H1 (cell line): ENCODE measurements around the gene L2HGDH. TPM values are rescaled to one million over a fixed set of nuclear protein-coding genes. Genes with fewer than 3 reads are reported as not detected.

Experiments
- CTCF ChIA-PET: fragments of 300-600 bp; sonication (Branson Sonifier 250); formaldehyde crosslinking; loops from one replicate; lab custom pipeline; 2021; ENCODE audit not compliant: partially characterized antibody; lab: Charles Lee
- POLR2A ChIA-PET: fragments of 300-600 bp; sonication (Branson Sonifier 250); formaldehyde crosslinking; loops from one replicate; lab custom pipeline; 2021; ENCODE audit warnings: inconsistent platforms; ENCODE audit not compliant: partially characterized antibody; lab: Charles Lee
- DNase-seq, 2 experiments: peaks; one replicate each; pipeline versions ENCODE4 v3.0.0 to v3.0.0-alpha.2; 2010 to 2022; ENCODE audit warnings: low spot score in 2 of 2, low read depth in 1 of 2, mixed read lengths in 1 of 2
- FAIRE-seq: peaks from 2 replicates; lab custom pipeline; 2011; peaks lifted over from hg19 to GRCh38; lab: Jason Lieb, UNC
- H2AFZ ChIP-seq: 2 replicates; pipeline ENCODE4 v1.8.1; 2012; ENCODE audit warnings: low read length, inconsistent platforms
- H2AK5ac ChIP-seq: 2 replicates; pipeline ENCODE4 v1.6.1; 2013; ENCODE audit warnings: low read depth, low read length
- H2BK120ac ChIP-seq: replicated peaks from 2 replicates; pipeline ENCODE3; 2013; ENCODE audit warnings: low read depth, low read length, inconsistent platforms
- H2BK12ac ChIP-seq: 2 replicates; pipeline ENCODE4 v1.6.1; 2013; ENCODE audit warnings: low read depth, low read length
- H2BK15ac ChIP-seq: 2 replicates; pipeline ENCODE4 v1.6.1; 2013; ENCODE audit warnings: low read length
- H2BK20ac ChIP-seq: 2 replicates; pipeline ENCODE4 v1.6.1; 2013; ENCODE audit warnings: low read length
- H2BK5ac ChIP-seq: 2 replicates; pipeline ENCODE4 v1.6.1; 2013; ENCODE audit warnings: low read depth, low read length
- H3K14ac ChIP-seq: 2 replicates; pipeline ENCODE4 v1.6.1; 2013; ENCODE audit warnings: inconsistent platforms; ENCODE audit not compliant: insufficient read length
- H3K18ac ChIP-seq: 2 replicates; pipeline ENCODE4 v1.6.1; 2013; ENCODE audit warnings: low read length; ENCODE audit errors: extremely low read depth
- H3K23ac ChIP-seq: 2 replicates; pipeline ENCODE4 v1.6.1; 2013; ENCODE audit warnings: inconsistent platforms; ENCODE audit not compliant: insufficient read length
- H3K23me2 ChIP-seq: 2 replicates; pipeline ENCODE4 v1.6.1; 2013; ENCODE audit warnings: low read depth, low read length
- H3K27ac ChIP-seq: 2 replicates; pipeline ENCODE4 v1.6.1; 2011; ENCODE audit warnings: low read depth, low read length, inconsistent platforms
- H3K27me3 ChIP-seq, 4 experiments: replicated peaks in 1 of 4; 1 replicate in 1 of 4; 2 replicates in 3 of 4; pipeline versions ENCODE4 v1.6.1 to v1.8.1; 2011 to 2013; ENCODE audit warnings: low read length in 3 of 4, mild to moderate bottlenecking in 3 of 4, inconsistent platforms in 2 of 4, mixed read lengths in 2 of 4, moderate library complexity in 1 of 4; ENCODE audit not compliant: control insufficient read depth in 3 of 4, insufficient read depth in 3 of 4; ENCODE audit errors: extremely low read depth in 1 of 4
- H3K36me3 ChIP-seq, 4 experiments: 2 replicates each; pipeline versions ENCODE4 v1.6.1 to v1.8.1; 2011 to 2013; ENCODE audit warnings: mild to moderate bottlenecking in 4 of 4, low read length in 3 of 4, moderate library complexity in 2 of 4, control low read depth in 1 of 4, inconsistent platforms in 1 of 4; ENCODE audit not compliant: insufficient read depth in 4 of 4, control insufficient read depth in 2 of 4
- H3K4ac ChIP-seq: replicated peaks from 2 replicates; pipeline ENCODE3; 2013; ENCODE audit warnings: low read length, low read depth, mixed read lengths, inconsistent platforms; ENCODE audit not compliant: insufficient read length
- H3K4me1 ChIP-seq, 4 experiments: replicated peaks in 1 of 4; 1 replicate in 1 of 4; 2 replicates in 3 of 4; pipeline versions ENCODE4 v1.6.1 to v1.8.1; 2011 to 2013; ENCODE audit warnings: low read length in 3 of 4, inconsistent platforms in 2 of 4, mixed read lengths in 1 of 4; ENCODE audit not compliant: insufficient read depth in 4 of 4, control insufficient read depth in 3 of 4
- H3K4me2 ChIP-seq, 2 experiments: 2 replicates each; pipeline versions ENCODE4 v1.6.1 to v1.8.1; 2011 to 2013; ENCODE audit warnings: low read depth in 2 of 2, low read length in 2 of 2, control low read depth in 1 of 2, inconsistent platforms in 1 of 2, mild to moderate bottlenecking in 1 of 2; ENCODE audit not compliant: insufficient read depth in 1 of 2
- H3K4me3 ChIP-seq, 4 experiments: fragments of 200-600, 300-600 bp in 1 of 4; sonication (generic), shearing (Covaris generic), sonication (Bioruptor Twin) in 1 of 4; 2 replicates each; pipeline versions ENCODE4 v1.5.1 to v1.8.1; 2011 to 2016; ENCODE audit warnings: low read length in 4 of 4, low read depth in 3 of 4, control low read depth in 2 of 4, inconsistent platforms in 2 of 4, mild to moderate bottlenecking in 2 of 4, mixed read lengths in 1 of 4, moderate library complexity in 1 of 4; ENCODE audit not compliant: insufficient read depth in 2 of 4; ENCODE audit errors: extremely low read depth in 1 of 4
- H3K56ac ChIP-seq: replicated peaks from 2 replicates; pipeline ENCODE3; 2013; ENCODE audit warnings: low read depth, mild to moderate bottlenecking, mixed read lengths, low read length, inconsistent platforms; ENCODE audit not compliant: insufficient read length
- H3K79me1 ChIP-seq: 2 replicates; pipeline ENCODE4 v1.6.1; 2013; ENCODE audit warnings: low read depth, low read length, control low read depth
- H3K79me2 ChIP-seq, 2 experiments: 2 replicates each; pipeline versions ENCODE4 v1.6.1 to v1.8.1; 2012 to 2013; ENCODE audit warnings: low read length in 2 of 2, mild to moderate bottlenecking in 2 of 2, inconsistent platforms in 1 of 2; ENCODE audit not compliant: insufficient read depth in 2 of 2, control insufficient read depth in 1 of 2
- H3K9ac ChIP-seq, 4 experiments: replicated peaks in 1 of 4; 1 replicate in 1 of 4; 2 replicates in 3 of 4; pipeline versions ENCODE4 v1.6.1 to v1.8.1; 2011 to 2013; ENCODE audit warnings: low read depth in 3 of 4, low read length in 3 of 4, control low read depth in 2 of 4, mild to moderate bottlenecking in 2 of 4, moderate library complexity in 2 of 4, inconsistent platforms in 1 of 4; ENCODE audit errors: extremely low read depth in 1 of 4
- H3K9me3 ChIP-seq, 2 experiments: 2 replicates each; pipeline versions ENCODE4 v1.6.1 to v1.8.1; 2012 to 2013; ENCODE audit warnings: mild to moderate bottlenecking in 2 of 2, moderate library complexity in 2 of 2, control low read depth in 1 of 2, inconsistent platforms in 1 of 2, low read depth in 1 of 2, low read length in 1 of 2, mixed read lengths in 1 of 2; ENCODE audit not compliant: insufficient read depth in 2 of 2
- H4K20me1 ChIP-seq, 2 experiments: replicated peaks in 1 of 2; 2 replicates each; pipeline versions ENCODE3 to v1.8.1; 2011 to 2013; ENCODE audit warnings: inconsistent platforms in 2 of 2, low read length in 2 of 2, mild to moderate bottlenecking in 1 of 2; ENCODE audit not compliant: insufficient read depth in 2 of 2, control insufficient read depth in 1 of 2
- H4K5ac ChIP-seq: 2 replicates; pipeline ENCODE4 v1.6.1; 2013; ENCODE audit warnings: low read length, low read depth, mixed read lengths, inconsistent platforms; ENCODE audit not compliant: insufficient read length
- H4K8ac ChIP-seq: 2 replicates; pipeline ENCODE4 v1.8.0; 2013; ENCODE audit warnings: mild to moderate bottlenecking, moderate library complexity, low read length, inconsistent platforms; ENCODE audit not compliant: insufficient read depth; ENCODE audit errors: extremely low read depth
- H4K91ac ChIP-seq: replicated peaks from 2 replicates; pipeline ENCODE3; 2013; ENCODE audit warnings: low read length, mixed read lengths, inconsistent platforms; ENCODE audit not compliant: insufficient read length
- BCL11A ChIP-seq, 2 experiments: IDR thresholded peaks; one replicate each; pipeline ENCODE4 v1.6.1; 2011; ENCODE audit warnings: low read depth in 2 of 2, low read length in 2 of 2, mild to moderate bottlenecking in 2 of 2
- CBX5 ChIP-seq: fragments of 300-800, 300-1000 bp; sonication (generic); IDR thresholded peaks from 2 replicates; pipeline ENCODE4 v1.7.1; 2016; ENCODE audit warnings: antibody characterized with exemption, low read length, low read depth
- EGR1 ChIP-seq: IDR thresholded peaks from 2 replicates; pipeline ENCODE4 v1.6.1; 2011; ENCODE audit warnings: low read depth, low read length, borderline replicate concordance
- FOSL1 ChIP-seq: IDR thresholded peaks from 2 replicates; pipeline ENCODE4 v1.6.1; 2011; ENCODE audit warnings: mild to moderate bottlenecking, low read depth, low read length, moderate library complexity; ENCODE audit not compliant: insufficient read depth
- JUND ChIP-seq: IDR thresholded peaks from 2 replicates; pipeline ENCODE4 v1.6.1; 2011; ENCODE audit warnings: mild to moderate bottlenecking, improper control_type of control experiment, low read length
- MAFK ChIP-seq: IDR thresholded peaks from 2 replicates; pipeline ENCODE4 v1.6.1; 2012; ENCODE audit warnings: low read depth, mild to moderate bottlenecking, improper control_type of control experiment, low read length
- MAX ChIP-seq: IDR thresholded peaks from 2 replicates; pipeline ENCODE4 v1.6.1; 2012; ENCODE audit warnings: inconsistent platforms
- SIN3A ChIP-seq, 2 experiments: IDR thresholded peaks in 1 of 2; conservative IDR thresholded peaks in 1 of 2; 2 replicates each; pipeline ENCODE4 v1.6.1; 2011 to 2012; ENCODE audit warnings: low read length in 2 of 2, improper control_type of control experiment in 1 of 2, low read depth in 1 of 2, mild to moderate bottlenecking in 1 of 2
- SIX5 ChIP-seq: IDR thresholded peaks from 2 replicates; pipeline ENCODE4 v1.6.1; 2011; ENCODE audit warnings: mild to moderate bottlenecking, low read depth, low read length
- SRF ChIP-seq: IDR thresholded peaks from 2 replicates; pipeline ENCODE4 v1.6.1; 2011; ENCODE audit warnings: mild to moderate bottlenecking, low read depth, low read length, moderate library complexity
- SUZ12 ChIP-seq: fragments of 200-600 bp; sonication (generic); IDR thresholded peaks from 2 replicates; pipeline ENCODE4 v1.6.1; 2012; ENCODE audit warnings: mild to moderate bottlenecking, inconsistent platforms, low read length, moderate library complexity, mixed read lengths
- TEAD4 ChIP-seq: IDR thresholded peaks from 2 replicates; pipeline ENCODE4 v1.6.1; 2012; ENCODE audit warnings: low read depth, low read length, inconsistent platforms, mixed read lengths
- USF2 ChIP-seq: IDR thresholded peaks from 2 replicates; pipeline ENCODE4 v1.6.1; 2011; ENCODE audit warnings: low read length, improper control_type of control experiment
- WGBS, 2 experiments: shearing (Covaris generic) in 1 of 2; methylation state at CpG; one replicate each; pipeline versions ENCODE4 v1.1.6 to v1.1.7; 2013 to 2015; ENCODE audit warnings: low lambda C conversion rate in 2 of 2, mixed read lengths in 2 of 2, inconsistent platforms in 1 of 2, low coverage in 1 of 2, missing lambda C conversion rate in 1 of 2; ENCODE audit not compliant: insufficient replicate concordance in 2 of 2, insufficient coverage in 1 of 2, insufficient read length in 1 of 2; ENCODE audit errors: extremely low coverage in 1 of 2, missing lambda C conversion rate in 1 of 2; 5-methylcytosine and 5-hydroxymethylcytosine counted together
- polyA plus RNA-seq, 7 experiments: library from polyadenylated mRNA; depleted of rRNA in 3 of 7; stranded (reverse) in 5 of 7; unstranded in 2 of 7; fragments of >200 nt in 5 of 7; fragments of 200-250 nt in 2 of 7; gene quantifications; 1 replicate in 5 of 7; 2 replicates in 1 of 7; 4 replicates in 1 of 7; pipeline versions ENCODE4 v1.2.1 to v1.2.3, GENCODE V29; 2011 to 2013; ENCODE audit warnings: missing spikeins in 2 of 7, mixed read lengths in 2 of 7
- total RNA-seq: library from RNA; stranded (reverse); fragmentation: NEBNext Ultra II Directional; extraction: Animal tissue kit (Norgen Biotek cat#: 25700); gene quantifications from 2 replicates; pipeline ENCODE4 v1.2.1, GENCODE V29; 2021

L2HGDH gene
- total and polyA plus RNA-seq, 2 of the 8 experiments (the other 6 are each of a cell fraction or from before 2014, with no cell fraction given): 12.2 to 28.6 TPM

GRCh38 chr14:50222055-50222613 is 89.9 kb downstream of the L2HGDH start:
- Histone ChIP-seq H3K56ac (no peak overlapping the region), H3K23ac (no peak overlapping the region), H4K8ac (no peak overlapping the region), H3K9ac (no peak overlapping the region), H3K23me2 (peaks cover 3% of the 10 kb centered on the region; the same call in 1 of the 2 replicates), H4K91ac (no peak overlapping the region), H3K79me1 (no peaks in the 10 kb centered on the region), H2BK120ac (no peak overlapping the region), H3K14ac (no peak overlapping the region), H2AFZ (no peak overlapping the region), H2BK5ac (no peak overlapping the region), H3K27ac (no peak overlapping the region), H2BK20ac (no peak overlapping the region), H2BK12ac (no peak overlapping the region), H2AK5ac (no peak overlapping the region), H3K4ac (no peak overlapping the region), H3K27me3 (no peaks in the 10 kb centered on the region), H3K4me3 (no peak overlapping the region), H3K4me1 (no peaks in the 10 kb centered on the region; a peak in 2 of 7 replicates), H4K5ac (no peak overlapping the region), H3K18ac (no peak overlapping the region), H3K9me3 (no peaks in the 10 kb centered on the region), H3K4me2 (no peak overlapping the region), H4K20me1 (peaks cover 0 to 1% of the 10 kb centered on the region in 2 experiments), H3K36me3 (no peaks in the 10 kb centered on the region), H2BK15ac (no peak overlapping the region), H3K79me2 (peaks cover 0 to 3% of the 10 kb centered on the region in 2 experiments; a peak in 2 of 4 replicates)
- DNase-seq (no peak), FAIRE-seq (no peak)
- 82% methylated on average over 1 of the region's 1 CpG; no CpG with 5 or more reads in 1 of the 2 experiments for WGBS, 2 experiments
- ChIA-PET POLR2A (interaction anchor here (1.0 kb wide), 1 partner anchor 9 kb away, joined by 4 read pairs; the partner anchor contains the start of gene SOS2), CTCF (no interaction called here)
- TF ChIP-seq BCL11A (IDR thresholded peaks at IDR 0.05; ENCODE audit: low read depth in 2 of 2, low read length in 2 of 2): no peak
- TF ChIP-seq USF2: no peak
- no peak for TF ChIP-seq MAX
- no peak for TF ChIP-seq FOSL1
- no peak for TF ChIP-seq SIX5
- no peak for TF ChIP-seq EGR1
- TF ChIP-seq MAFK: no peak
- no peak for TF ChIP-seq SIN3A (conservative IDR thresholded peaks at IDR 0.05 in 1 of 2, IDR thresholded peaks at IDR 0.05 in 1 of 2; ENCODE audit: low read depth in 1 of 2, low read length in 2 of 2)
- no peak for TF ChIP-seq CBX5
- no peak for TF ChIP-seq JUND
- no peak for TF ChIP-seq SRF
- no peak for TF ChIP-seq TEAD4
- no peak for TF ChIP-seq SUZ12
